ENCODE measurements around the gene CSK.
A peak's percentile ranks its signal among the peaks of the same experiment; 100 is the strongest.

CSK gene

DNA sequence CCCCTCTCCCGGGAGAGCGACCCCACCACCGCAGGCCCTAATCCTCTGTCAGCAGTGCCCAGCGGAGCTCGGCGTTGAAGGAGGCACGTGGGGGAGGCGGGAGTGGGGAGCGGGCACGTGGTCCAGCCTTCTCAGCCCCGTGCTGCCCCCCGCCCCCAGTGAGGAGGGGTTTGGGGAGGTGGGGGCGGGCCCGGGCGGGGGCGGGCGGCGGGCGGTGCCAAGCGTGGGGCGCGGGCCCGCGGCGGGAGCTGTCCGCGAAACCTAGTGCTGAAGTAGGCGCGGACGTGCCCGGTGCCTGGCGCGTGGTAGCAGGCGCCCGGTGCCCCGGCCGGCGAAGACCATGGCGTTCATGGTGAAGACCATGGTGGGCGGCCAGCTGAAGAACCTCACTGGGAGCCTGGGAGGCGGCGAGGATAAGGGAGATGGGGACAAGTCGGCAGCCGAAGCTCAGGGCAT, 44.5 kb downstream of the CSK start, which contains the start of gene CPLX3:
CPLX3 (plus strand) TSS at position 264 of the 456 bp plus-strand sequence; CDS start at position 341, 77 bp downstream.
- peak; percentile 95 for DNase-seq (ENCODE audit: low spot score)

DNA sequence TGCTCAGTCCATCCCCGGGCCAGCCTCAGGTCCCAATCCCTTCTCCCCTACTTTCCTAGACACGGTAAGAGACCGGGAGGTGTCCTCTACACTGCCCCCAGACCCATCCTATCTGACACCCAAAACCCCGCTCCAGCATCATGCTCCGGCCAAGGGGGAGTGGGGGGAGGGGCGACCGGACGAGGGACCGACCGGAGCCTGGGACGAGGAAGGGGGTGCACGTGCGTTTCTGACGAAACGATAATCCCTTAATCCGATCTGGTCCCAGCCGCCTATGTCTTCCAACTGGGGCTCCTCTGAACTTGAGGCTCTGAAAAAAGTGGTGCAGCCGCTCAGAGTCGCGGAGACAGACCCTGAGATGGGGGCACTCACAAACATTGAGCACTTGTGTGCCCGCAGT, 45.0 kb downstream of the CSK start:
- DNase-seq (ENCODE audit: low spot score) = no peak

DNA sequence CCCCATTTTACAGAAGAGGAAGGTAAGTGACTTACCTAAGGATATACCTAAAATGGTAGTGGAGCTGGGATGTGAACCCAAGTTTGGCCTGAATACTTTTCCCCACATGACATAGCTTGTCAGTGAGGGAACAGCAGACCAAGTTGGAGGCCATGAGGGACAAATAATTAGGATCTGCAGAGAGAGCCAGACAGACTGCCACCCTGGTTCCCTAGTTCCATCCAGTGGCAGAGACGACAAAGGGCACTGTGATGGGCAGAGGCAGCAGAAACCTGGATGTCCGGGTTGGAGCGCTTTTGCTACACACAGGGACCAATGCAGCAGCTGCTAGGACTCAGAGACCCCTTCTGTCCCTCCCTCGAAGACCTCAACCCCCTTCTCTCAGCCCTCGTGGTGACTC, 45.7 kb downstream of the CSK start:
- no peak for DNase-seq (ENCODE audit: low spot score)

DNA sequence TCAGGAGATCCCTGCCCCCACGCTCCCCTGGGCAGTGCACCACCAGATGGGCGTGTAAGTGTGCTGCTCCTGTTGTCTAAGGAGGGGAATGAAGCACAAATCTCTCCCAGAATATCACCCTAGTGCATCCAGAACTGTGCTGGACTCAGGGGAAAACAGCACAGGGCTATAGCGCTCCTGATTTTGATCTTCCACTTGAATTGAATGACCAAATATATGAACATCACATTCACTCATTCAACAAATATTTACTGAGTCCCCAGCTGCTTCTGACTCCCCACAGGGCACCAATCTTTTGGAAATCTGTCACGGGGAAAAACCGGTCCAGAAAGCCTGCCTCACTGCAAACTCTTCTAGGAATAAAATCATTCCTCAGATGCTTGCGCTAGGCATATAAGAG, 47.0 kb downstream of the CSK start:
- DNase-seq (ENCODE audit: low spot score) = no peak

DNA sequence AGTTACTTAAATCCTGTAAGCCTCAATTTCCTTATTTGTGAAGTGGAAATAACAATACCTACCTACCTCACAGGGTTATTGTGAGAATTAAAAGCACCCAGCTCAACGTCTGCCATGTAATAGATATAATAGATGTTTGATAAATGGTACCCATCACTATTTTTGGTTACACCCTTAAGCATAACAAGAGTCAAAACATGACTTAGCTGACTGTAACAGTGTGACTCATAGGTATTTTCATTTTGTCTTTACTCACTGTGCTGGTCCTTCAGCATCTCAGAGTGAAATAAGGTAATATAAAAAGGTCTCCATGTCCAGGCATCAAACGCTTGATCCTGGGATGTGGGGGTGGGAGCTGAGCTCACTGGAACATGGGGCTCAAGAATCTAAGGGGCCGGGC, 47.6 kb downstream of the CSK start:
- no peak for DNase-seq (ENCODE audit: low spot score)

DNA sequence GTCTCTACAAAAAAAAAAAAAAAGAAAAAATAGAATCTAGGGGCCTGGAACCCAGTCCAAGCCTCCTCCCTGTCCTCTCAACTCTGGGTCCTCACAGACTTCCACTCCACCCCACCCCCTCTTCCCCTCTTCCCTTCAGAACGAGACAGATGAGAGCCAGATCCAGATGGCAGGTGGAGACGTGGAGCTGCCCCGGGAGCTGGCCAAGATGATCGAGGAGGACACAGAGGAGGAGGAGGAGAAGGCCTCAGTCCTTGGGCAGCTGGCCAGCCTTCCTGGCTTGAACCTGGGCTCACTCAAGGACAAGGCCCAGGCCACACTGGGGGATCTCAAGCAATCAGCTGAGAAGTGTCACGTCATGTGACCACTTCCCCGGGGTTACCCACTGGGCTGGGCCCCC, 48.1 kb downstream of the CSK start:
- no peak for DNase-seq (ENCODE audit: low spot score)

DNA sequence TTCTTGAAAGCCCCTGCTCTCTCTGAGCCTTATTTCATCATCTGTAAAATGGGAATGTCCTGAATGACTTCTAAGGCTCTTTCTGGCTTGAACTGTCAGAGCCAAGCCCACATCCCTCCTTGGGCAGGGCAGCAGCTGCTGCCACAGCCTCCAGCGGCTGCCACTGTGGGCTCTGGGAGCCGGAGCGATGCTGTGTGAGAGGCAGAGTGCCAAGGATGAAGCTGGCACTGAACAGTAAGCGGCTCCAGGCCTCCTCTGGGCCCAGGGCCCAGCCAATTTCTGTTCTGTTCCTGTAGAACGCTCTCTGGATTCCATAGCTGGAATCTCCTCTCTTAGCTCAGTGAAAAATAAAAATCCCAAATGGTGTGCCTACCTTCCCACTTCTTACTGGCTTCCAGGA, 49.0 kb downstream of the CSK start:
- DNase-seq (ENCODE audit: low spot score) = no peak

DNA sequence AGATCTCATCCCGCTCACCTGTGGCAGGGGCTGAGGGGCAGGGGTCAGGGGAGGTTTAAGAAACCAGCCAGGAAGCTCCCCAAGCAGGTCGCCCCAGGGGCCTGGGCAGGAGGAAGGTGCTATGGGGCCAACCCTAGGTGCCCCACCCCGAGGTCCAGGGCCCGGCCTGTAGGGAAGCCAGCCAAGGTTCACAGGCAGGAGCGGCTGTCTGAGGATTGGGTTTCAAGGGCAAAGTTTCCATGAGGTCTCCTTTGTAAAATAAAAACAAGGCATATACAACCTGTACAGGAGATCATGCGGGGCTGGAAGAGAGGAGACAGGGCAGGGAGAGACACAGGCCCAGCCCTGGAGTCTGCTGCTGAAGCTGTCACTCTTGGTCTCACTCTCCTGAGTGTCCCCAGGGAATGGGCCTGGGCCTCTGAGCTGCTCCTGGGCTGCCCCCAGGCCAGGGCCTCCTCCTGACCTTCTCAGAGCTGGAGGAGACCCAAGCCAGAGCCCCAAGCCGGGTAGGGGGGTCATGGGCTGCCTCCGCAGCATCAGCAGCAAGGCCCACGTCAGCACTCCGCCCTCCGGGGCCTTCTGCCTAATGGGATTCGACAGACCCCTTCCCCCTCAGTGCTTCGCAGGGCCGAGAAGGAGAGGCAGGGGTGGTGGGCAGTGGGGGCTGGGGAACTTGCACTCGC, 50.1 kb downstream of the CSK start:
- no peak for DNase-seq (ENCODE audit: low spot score)

DNA sequence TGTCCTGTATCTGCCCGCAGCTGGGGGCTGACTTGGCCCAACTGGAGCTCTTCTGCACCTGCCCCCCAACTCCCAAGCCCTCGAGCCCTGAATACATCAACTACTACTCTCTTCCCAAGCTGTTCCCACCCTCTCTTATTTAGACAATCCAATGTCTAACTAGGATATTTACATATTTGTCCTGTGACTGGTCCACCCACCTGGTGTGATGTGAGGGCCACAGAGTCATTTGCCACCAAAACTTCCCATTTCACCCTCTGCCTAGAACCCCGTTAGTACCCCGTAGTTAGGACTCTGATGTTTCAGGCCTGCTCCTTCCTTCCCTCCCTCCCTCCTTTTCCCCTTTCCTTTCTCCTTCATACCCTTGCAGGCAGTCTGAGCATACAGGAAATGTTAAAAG, 50.9 kb downstream of the CSK start:
- no peak for DNase-seq (ENCODE audit: low spot score)

DNA sequence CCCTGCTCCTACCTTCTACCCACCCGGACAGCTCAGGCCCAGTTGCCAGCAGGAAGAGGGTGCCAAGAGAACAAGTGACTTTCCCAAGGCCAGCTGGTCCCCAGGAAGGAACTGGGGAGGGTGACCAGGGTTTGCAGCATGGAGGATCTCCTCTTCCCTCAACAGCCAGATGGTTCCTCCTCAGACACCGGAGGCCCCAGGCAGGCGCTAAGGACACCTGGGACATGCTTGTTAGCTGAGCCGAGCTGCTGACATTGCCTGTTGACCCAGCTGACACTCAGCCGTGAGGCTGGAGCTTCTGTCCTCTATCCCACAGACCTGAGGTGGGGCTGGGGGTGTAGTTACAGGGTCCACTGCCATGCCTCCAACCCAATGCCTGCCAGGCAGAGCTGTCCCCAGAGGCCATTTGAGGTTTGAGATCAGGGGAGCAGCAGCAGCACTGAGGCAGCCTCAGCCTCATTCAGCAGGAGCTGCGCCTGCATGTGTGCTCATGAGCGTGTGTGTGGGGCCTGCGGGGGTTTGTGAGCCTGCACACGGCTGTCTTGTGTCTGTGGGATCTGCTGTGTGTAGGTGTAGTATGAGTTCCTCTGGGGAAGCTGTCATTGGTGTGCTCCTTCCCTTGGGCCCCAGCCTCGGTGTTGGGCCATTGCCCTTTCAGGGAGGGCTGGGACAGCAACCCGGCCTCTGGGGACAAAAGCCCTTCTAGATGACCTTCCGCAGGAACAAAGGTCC, 51.7 kb downstream of the CSK start:
- no peak for DNase-seq (ENCODE audit: low spot score)

DNA sequence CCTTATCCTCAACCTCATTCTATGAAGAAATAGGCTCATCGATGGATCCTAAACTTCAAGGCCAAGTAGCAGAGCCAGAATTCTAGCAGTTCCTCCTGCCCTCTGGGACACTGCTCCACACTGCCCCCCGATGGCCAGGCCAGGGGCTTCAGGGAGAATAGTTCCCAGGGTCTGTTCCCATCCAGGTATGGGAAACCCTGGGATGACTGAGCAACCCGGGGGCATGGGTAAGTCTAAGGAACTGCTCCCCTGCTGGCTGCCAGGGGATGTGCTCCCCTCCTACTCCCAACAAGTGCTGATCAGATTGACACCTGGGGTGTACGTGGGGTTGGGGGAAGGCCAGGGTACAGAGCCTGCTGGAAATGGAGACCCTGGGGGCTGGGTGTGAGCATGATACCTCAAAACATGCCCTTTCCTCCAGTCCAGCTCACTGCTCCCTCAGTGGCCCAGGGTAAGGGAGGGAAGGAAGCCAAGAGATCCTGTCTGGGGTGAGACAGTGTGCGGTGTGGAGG, 53.5 kb downstream of the CSK start:
- peak; percentile 93 for DNase-seq (ENCODE audit: low spot score)

DNA sequence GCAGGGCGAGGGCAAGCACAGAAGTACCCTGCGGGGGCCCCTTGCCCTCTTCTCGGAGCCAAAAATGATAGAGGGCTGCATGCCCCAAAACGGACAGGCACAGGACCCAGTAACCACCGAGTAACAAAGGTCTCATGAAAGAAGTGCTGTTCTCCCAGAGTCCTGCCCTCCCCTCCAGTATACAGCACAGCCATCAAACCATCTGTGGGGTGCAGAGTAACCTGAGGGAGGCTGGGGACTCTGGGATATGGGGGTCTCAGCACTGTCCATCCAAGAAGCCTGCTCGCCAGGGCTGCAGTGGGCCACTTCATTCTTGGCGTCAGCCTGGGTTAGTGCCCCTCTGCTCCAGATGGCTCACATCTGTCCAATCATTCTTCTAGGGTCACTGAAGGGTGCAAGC, 55.0 kb downstream of the CSK start:
- no peak for DNase-seq (ENCODE audit: low spot score)

DNA sequence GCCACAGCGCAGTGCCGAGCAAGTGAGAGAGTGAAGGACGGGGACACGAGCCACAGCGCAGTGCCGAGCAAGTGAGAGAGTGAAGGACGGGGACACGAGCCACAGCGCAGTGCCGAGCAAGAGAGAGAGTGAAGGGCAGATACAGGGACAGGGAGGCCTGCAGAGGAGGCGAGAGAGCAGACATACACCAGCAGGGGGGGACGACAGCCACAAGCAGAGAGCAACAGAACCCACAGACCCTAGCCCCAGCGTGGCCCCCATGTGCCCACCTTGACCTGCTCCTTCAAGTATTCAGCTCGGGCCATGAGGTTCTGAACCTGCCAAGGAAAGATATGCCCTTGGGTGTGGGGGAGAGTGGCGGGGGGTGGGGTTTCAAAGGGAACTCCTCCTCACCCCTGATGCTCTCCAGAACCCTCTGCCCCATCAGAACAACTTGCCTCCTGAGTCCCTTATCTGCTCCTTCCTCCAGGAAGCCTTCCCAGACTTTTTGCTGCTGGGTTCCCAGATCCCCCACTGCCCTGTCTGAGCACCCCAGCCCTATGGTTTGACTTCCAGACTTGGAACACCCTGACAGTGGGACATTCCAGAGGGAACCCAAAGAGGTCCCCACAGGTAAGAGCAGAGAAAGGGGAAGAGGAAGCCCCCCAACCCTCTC, 55.7 kb downstream of the CSK start:
- DNase-seq (ENCODE audit: low spot score) = no peak

DNA sequence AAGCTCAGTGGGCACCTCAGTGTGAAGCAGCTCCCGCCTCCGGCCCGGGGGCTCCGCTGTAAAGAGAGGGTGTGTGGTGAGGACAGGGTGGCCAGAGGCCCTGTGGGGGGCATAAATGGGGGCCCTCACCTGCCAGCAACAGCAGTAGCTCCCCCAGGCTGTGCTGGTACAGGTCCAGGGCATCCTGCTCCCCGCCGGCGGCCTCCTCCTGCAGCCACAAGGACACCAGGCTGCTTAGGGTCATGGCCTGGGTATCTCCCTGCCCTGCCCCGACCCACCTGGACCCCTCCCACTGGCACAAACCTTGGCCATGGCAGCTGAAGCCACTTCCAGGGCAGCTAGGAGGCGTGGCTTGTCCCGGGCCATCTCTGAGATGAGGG, 56.2 kb downstream of the CSK start:
- DNase-seq (ENCODE audit: low spot score) = no peak

DNA sequence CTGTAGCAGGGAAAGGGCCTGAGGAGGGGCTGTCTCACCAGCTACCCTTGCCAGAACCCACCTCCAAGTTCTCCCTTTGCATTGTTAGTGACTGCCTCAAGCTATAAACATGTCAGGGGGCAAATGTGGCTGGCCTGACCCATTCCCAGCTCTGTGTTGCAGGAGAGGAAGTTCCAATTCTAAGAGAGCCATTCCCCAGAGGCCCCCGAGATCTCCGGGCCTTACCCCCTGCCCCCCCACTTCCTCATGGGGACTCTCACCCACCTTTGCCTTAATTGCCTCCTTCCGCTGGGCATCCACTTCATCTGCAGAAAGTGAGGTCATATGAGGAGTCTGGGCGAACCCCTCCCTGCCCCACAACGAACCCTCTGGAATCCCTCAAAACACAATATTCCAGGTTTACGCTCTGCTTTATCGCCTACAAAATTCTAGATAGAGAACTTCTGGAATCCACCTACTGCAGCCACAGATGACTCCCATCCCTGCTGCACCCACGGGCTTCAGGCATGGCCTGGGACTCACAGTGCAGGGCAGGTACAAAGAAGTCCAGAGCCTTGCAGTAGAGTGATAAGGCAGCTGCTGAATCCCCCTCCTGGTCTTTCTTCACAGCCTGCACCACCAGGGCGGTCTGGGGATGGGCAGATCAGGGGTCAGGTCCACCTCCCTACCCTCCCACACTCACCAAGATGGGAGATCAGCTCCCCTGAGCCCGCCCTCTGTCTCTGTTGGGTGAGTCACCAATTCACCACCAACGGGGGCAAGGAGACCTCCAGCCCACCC, 57.1 kb downstream of the CSK start:
- no peak for DNase-seq (ENCODE audit: low spot score)

DNA sequence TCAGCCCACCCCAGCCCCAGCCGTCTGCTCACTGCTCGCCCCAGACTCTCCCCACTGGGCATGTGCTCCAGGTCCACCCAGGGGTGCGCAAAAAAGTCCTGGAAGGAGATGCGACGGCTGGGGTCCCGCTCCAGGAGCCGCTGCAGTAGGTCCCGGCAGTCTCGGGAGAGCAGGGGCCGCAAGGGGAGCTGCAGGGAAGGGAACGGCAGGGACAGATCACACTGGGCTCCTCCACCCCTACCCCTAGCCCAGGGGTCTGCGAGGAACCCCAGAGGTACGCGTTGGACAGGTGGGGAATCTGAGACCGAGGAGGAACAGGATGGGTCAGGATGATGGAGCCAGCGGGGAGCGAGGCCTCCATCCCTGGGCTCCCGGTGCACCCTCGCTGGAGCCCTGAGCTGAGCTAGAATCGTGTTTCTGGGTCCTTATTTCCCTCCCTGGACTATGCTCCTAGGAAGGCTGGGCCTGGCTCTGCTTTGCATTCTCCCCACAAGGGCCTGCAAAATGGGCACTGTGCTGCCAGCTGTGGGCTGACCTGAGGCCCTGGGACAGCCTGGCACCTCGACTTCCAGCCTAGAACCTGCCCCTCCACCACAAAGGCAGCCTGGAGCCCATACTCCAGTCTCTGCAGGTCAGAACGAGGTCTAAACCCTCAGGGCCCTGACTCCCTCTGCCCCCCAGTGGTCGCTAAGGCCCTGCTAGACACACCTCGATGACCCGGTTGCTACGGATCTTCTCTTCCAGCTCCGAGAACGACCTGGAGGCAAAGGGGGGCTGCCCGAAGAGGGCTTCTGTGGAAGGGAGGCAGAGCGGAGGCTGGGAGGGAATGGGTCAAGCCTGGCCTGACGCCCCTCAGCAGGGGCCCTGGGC, 57.9 kb downstream of the CSK start:
- DNase-seq (ENCODE audit: low spot score) = no peak

DNA sequence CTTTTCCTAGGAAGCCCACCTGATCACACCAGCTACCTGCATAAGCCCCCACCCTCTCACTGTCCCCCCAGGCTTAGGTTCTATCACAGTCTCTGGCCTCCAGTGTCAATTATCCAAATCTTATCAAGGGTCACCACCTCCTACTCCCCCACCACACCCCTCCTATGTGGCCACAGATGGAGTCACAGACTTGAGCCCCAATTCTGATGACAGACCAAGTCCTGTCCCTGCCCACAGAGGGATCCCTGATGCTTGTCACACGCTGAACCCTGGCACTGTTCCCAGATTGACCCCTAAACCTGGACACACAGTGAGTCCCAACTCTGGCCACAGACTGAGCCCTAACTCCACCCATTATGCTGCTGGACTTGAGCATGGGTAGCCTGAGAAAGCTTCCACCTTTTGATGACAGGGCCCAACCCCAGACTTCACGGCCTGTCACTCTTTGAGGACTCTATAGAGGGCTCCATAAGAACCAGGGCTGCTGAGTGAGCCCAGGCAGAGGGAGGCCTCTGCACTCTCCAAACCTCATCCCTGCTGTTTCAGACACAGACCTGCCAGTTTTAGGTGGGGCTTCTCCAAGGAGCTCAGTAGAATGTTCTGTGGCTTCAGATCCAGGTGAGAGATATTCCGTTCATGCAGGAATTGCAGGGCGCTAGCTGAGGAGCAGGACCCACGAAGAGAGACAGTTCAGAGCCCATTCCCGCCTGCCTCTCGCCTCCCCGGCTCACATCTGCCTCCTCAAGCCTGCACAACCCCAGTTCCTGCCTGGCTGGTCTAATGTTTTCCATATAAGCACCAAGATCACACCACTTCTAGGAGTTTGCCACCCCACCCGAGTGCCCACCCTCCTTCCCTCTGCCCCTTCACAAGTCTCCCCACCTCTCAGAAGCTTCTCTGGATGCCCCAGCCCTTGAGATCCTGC, 59.2 kb downstream of the CSK start:
- no peak for DNase-seq (ENCODE audit: low spot score)

DNA sequence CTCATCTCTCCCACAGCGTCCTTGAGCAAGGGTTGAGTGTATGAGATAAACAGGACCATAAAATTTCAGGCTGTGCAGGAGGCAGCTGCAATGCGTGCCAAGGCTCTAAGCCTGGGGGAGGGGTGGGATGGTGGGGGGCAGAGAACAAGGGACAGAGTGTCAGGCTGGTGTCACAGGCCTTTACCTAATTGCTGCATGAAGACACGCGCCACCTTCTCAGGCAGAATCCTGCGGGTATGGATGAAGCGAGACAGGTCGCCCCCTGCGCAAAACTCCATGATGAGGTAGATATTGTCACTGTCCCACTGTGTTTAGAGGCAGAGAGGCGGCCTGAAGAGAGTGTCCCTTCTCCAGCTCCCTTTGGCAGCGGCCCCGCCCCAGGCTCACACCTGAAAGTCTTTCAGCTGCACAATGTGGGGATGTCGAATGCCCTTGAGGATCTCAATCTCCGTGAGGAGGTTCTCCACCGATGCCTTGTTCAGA, 60.1 kb downstream of the CSK start:
- no peak for DNase-seq (ENCODE audit: low spot score)

DNA sequence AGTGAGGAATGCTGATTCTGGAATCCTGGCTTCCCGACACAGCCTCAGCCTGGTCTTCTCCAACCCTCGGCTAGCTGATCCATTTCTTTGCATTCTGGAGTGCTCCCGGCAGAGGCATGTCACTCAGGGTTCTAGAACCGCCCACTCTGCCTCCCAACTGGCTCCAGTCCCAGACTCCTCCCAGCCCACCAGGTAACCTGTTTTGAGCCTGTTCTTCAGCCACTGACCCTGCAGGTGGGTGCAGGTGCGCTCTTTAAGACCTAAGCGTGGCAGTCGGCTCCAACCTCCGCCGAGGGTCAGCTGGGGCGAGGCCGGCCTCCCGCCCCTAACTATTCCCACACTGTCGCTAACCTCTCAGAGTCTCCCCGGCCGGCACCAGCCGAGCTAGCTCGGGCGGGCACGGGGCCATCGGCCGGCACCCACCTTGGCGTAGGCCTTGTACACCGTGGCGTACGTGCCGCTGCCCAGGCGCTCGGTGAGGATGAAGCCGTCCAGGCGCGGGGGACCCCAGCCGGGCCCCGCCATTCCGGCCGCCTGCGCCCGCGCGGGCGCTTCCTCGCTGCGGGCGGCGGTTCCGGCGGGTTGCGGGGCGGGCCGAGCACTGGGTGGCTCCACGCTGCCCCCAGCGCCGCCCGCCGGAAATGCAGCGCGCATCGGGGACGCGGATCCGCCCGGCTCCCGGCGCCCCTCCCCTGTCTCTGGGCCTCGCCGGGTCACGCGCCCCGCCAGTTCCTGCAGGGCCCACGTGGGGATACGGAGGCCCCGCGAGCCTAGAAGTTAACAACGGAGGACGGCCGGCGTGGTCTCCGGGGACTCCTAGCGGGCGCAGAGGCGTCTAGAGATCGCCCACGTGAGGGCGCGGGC, 60.9 kb downstream of the CSK start, which contains the start of gene ULK3:
ULK3 (minus strand) TSS at position 576 of the 864 bp plus-strand sequence; CDS start at position 525, 51 bp downstream.
- peak; percentile 98 for DNase-seq (ENCODE audit: low spot score)

Data from iPS-NIHi11 (cell line).